ENCODE measurements around the gene PTPRZ1.

The PTPRZ1 gene

DNA sequence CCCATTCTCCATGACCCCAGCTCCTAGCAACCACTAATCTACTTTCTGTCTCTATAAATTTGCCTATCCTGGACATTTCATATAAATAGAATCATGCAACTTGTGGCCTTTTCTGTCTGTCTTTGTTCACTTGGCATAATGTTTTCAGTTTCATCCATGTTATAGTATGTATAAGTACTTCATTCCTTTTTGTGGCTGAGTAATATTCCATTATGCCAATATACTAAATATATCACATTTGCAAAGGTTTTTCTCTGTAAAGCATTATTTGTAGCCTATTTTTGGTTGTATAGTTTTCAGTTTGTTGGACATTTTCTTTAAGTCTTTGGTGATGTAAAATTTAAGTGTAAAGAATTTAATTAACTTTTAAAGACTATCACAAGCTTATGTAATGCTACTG lies 2.2 kb downstream of the PTPRZ1 start:
- H3K4me3 ChIP-seq (ENCODE audit: low read depth, low read length): no peak overlapping the region
- TF ChIP-seq, protein P1, sequence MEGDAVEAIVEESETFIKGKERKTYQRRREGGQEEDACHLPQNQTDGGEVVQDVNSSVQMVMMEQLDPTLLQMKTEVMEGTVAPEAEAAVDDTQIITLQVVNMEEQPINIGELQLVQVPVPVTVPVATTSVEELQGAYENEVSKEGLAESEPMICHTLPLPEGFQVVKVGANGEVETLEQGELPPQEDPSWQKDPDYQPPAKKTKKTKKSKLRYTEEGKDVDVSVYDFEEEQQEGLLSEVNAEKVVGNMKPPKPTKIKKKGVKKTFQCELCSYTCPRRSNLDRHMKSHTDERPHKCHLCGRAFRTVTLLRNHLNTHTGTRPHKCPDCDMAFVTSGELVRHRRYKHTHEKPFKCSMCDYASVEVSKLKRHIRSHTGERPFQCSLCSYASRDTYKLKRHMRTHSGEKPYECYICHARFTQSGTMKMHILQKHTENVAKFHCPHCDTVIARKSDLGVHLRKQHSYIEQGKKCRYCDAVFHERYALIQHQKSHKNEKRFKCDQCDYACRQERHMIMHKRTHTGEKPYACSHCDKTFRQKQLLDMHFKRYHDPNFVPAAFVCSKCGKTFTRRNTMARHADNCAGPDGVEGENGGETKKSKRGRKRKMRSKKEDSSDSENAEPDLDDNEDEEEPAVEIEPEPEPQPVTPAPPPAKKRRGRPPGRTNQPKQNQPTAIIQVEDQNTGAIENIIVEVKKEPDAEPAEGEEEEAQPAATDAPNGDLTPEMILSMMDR (IDR thresholded peaks at IDR 0.05; ENCODE audit: control insufficient read depth, extremely low read depth, insufficient read depth): no peak

DNA sequence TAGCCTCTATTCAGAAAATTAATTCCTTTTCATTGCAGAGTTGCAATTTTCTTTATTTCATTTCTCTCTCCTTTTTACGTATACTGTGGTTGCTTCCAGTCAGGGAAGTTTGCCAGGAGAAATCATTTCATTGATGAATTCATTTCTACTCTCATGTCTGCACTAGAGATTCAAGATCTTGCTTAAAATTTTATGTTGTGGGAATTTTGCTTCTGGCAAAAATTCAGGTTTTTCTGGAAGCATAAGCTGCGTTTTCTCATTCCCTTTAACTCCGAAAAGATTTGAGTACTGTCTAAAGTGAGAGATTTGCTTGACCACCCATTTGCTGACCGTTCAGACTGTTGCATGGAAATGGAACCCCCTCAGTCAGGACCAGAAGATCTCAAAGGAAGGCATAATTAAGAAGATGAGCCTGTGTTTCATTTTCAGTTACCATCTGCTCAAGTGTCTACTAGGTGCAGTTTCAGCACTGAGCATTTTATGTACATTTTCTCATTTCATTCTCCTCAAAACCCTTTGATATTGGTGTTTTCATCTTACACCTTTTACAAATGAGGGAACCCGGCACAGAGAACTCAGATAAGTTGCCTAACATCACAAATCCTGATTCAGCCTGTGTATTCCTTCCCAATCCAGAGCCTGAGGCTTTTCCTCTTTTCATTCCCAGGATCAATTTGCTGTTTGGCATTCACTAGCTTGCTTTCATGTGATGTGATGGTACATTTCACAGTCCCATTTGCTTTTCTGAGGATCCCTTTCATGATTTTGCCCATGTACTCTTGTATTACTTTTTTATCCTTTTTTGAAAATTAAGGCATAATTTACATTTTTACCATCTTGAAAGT lies 3.9 kb downstream of the PTPRZ1 start:
- no peak for DNase-seq (ENCODE audit: low read depth)

More for the DNA sequence above, 2.2 kb downstream of the PTPRZ1 start:
- no peak for DNase-seq (ENCODE audit: low read depth)

DNA sequence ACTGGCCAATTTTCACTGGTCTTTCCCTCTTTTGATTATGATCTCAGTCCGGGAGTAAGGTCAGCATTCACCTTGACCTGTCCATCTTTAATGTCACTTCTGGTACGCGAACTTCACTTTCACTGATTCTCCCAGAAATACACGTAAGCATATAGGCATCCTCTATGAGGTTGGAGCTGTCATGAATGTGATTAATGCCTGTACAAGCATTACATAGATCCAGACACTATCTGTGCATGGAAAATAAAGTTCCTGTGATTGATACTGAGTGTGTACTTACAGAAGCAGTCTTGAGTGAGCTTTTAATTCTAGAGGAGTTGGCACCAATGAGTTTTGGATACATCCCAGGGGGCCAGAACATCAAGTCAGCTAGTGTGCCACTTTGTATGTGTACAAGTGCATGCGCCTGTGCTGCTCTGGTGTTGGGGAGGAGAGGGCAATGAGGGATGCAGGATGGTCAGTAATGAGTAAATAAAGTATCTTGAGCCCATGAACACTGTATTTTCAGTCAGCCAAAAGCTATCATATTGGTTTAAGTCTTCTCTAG lies 6.0 kb downstream of the PTPRZ1 start:
- no peak for DNase-seq (ENCODE audit: low read depth)
- H3K4me3 ChIP-seq (ENCODE audit: low read depth, low read length): no peak overlapping the region
- TF ChIP-seq, protein P1 (IDR thresholded peaks at IDR 0.05; ENCODE audit: control insufficient read depth, extremely low read depth, insufficient read depth): no peak

More for the DNA sequence above, 3.9 kb downstream of the PTPRZ1 start:
- TF ChIP-seq, protein P1 (IDR thresholded peaks at IDR 0.05; ENCODE audit: control insufficient read depth, extremely low read depth, insufficient read depth): no peak
- no peak overlapping the region for H3K4me3 ChIP-seq (ENCODE audit: low read depth, low read length)

DNA sequence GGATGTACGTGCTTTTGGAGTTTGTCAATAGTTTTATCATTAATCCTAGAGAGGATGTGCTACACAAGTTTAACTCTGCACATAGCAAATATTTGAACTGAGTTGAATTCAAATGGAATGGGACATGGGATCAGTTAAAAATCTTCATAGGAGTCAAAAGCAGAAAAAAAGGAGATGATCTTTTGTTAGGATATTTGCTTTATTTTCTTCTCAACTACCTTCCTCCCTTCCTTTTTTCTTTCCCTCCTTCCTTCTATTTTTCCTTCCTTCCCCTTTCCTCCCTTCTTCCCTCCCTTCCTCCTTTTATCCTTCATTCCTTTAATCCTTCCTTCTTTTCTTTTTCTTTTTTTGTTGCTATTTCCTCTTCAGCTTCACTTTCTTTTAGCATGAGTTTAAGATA lies 6.6 kb downstream of the PTPRZ1 start:
- TF ChIP-seq, protein P1 (IDR thresholded peaks at IDR 0.05; ENCODE audit: control insufficient read depth, extremely low read depth, insufficient read depth): no peak
- no peak overlapping the region for H3K4me3 ChIP-seq (ENCODE audit: low read depth, low read length)
- no peak for DNase-seq (ENCODE audit: low read depth)

GRCh38 chr7:121882731-121883130 lies 9.8 kb downstream of the PTPRZ1 start:
- TF ChIP-seq, protein P1 (IDR thresholded peaks at IDR 0.05; ENCODE audit: control insufficient read depth, extremely low read depth, insufficient read depth): no peak
- no peak overlapping the region for H3K4me3 ChIP-seq (ENCODE audit: low read depth, low read length)
- no peak for DNase-seq (ENCODE audit: low read depth)

GRCh38 chr7:121885166-121885920 lies 12.4 kb downstream of the PTPRZ1 start:
- H3K4me3 ChIP-seq (ENCODE audit: low read depth, low read length): no peak overlapping the region
- DNase-seq (ENCODE audit: low read depth): no peak
- TF ChIP-seq, protein P1 (IDR thresholded peaks at IDR 0.05; ENCODE audit: control insufficient read depth, extremely low read depth, insufficient read depth): no peak

All from LNCaP clone FGC (cell line).